ENCODE results near the gene GFY.
A peak's percentile ranks its signal among the peaks of the same experiment; 100 is the strongest.
"Not testable (repeated sequence)": the region's sequence is repeated elsewhere in the genome, so short reads cannot be mapped to it uniquely, and the experiment has no call there.

Gene GFY

GRCh38 chr19:49461130-49461529, 35.9 kb downstream of the GFY start:
- H3K27ac ChIP-seq (ENCODE audit: insufficient read depth in 1 of 2, low read depth in 1 of 2, low read length in 2 of 2, poor library complexity in 1 of 2, severe bottlenecking in 2 of 2); H3K4me1 ChIP-seq (ENCODE audit: control extremely low read depth in 1 of 4, control insufficient read depth in 4 of 4, insufficient read depth in 4 of 4, low read length in 3 of 4); DNase-seq; H3K27me3 ChIP-seq (replicated peaks in 2 of 5; ENCODE audit: control insufficient read depth in 4 of 5, insufficient read depth in 5 of 5, low read length in 4 of 5); POLR2A ChIA-PET; H3K9me3 ChIP-seq (ENCODE audit: control extremely low read depth in 1 of 5, control insufficient read depth in 4 of 5, insufficient read depth in 2 of 5, low read depth in 1 of 5, low read length in 4 of 5); H3K4me3 ChIP-seq (ENCODE audit: control insufficient read depth in 1 of 7, extremely low read depth in 1 of 7, insufficient read depth in 4 of 7, low read depth in 2 of 7, low read length in 6 of 7): not testable (repeated sequence)
- CTCF ChIA-PET = interaction anchor here (3.0 kb wide), 1 partner anchor 12 kb away, joined by 9 read pairs; the partner anchor contains the start of gene FLT3LG
- no CpG with 5 or more reads among the region's 1 CpG for WGBS (ENCODE audit: insufficient coverage)
- peaks cover 2 to 54% (median 30%) of the 10 kb centered on the region in 4 experiments for H3K36me3 ChIP-seq (ENCODE audit: control insufficient read depth in 4 of 4, insufficient read depth in 4 of 4, low read length in 3 of 4)

- POLR2A ChIA-PET = no interaction called here
- WGBS (ENCODE audit: insufficient coverage) = 97% methylated on average over 23 of the region's 37 CpGs
- CTCF ChIA-PET = interaction anchor here (3.0 kb wide), 1 partner anchor 11 kb away, joined by 9 read pairs; the partner anchor contains the start of gene FLT3LG
- Histone ChIP-seq H3K36me3 (ENCODE audit: control insufficient read depth in 4 of 4, insufficient read depth in 4 of 4, low read length in 3 of 4) (peaks cover 2 to 54% (median 30%) of the 10 kb centered on the region in 4 experiments), H3K27me3 (replicated peaks in 2 of 5; ENCODE audit: control insufficient read depth in 4 of 5, insufficient read depth in 5 of 5, low read length in 4 of 5) (no peaks in the 10 kb centered on the region), H3K4me1 (ENCODE audit: control extremely low read depth in 1 of 4, control insufficient read depth in 4 of 4, insufficient read depth in 4 of 4, low read length in 3 of 4) (no peaks in the 10 kb centered on the region), H3K4me3 (ENCODE audit: control insufficient read depth in 1 of 7, extremely low read depth in 1 of 7, insufficient read depth in 4 of 7, low read depth in 2 of 7, low read length in 6 of 7) (no peak overlapping the region), H3K27ac (ENCODE audit: insufficient read depth in 1 of 2, low read depth in 1 of 2, low read length in 2 of 2, poor library complexity in 1 of 2, severe bottlenecking in 2 of 2) (no peak overlapping the region), H3K9me3 (ENCODE audit: control extremely low read depth in 1 of 5, control insufficient read depth in 4 of 5, insufficient read depth in 2 of 5, low read depth in 1 of 5, low read length in 4 of 5) (no peaks in the 10 kb centered on the region)
- DNase-seq = no peak
Observed at GRCh38 chr19:49461656-49462055, 36.5 kb downstream of the GFY start.

- 98% methylated on average over 10 of the region's 12 CpGs for WGBS (ENCODE audit: insufficient coverage)
Observed at GRCh38 chr19:49462492-49462891, 37.3 kb downstream of the GFY start.

GRCh38 chr19:49463960-49464740, 39.0 kb downstream of the GFY start:
- no peak overlapping the region for H3K27ac ChIP-seq (ENCODE audit: insufficient read depth in 1 of 2, low read depth in 1 of 2, low read length in 2 of 2, poor library complexity in 1 of 2, severe bottlenecking in 2 of 2)
- peaks cover 2 to 47% (median 28%) of the 10 kb centered on the region in 4 experiments for H3K36me3 ChIP-seq (ENCODE audit: control insufficient read depth in 4 of 4, insufficient read depth in 4 of 4, low read length in 3 of 4)
- WGBS (ENCODE audit: insufficient coverage) = 96% methylated on average over 37 of the region's 39 CpGs
- CTCF ChIA-PET = interaction anchor here (0.8 to 2.5 kb wide), 2 partner anchors 8 to 107 kb away, joined by 3 to 9 read pairs; no protein-coding TSS in a partner anchor
- H3K9me3 ChIP-seq (ENCODE audit: control extremely low read depth in 1 of 5, control insufficient read depth in 4 of 5, insufficient read depth in 2 of 5, low read depth in 1 of 5, low read length in 4 of 5) = no peaks in the 10 kb centered on the region
- peaks cover 0 to 12% (median 11%) of the 10 kb centered on the region in 4 experiments for H3K4me1 ChIP-seq (ENCODE audit: control extremely low read depth in 1 of 4, control insufficient read depth in 4 of 4, insufficient read depth in 4 of 4, low read length in 3 of 4)
- POLR2A ChIA-PET = no interaction called here
- no peak for DNase-seq
- H3K27me3 ChIP-seq (replicated peaks in 2 of 5; ENCODE audit: control insufficient read depth in 4 of 5, insufficient read depth in 5 of 5, low read length in 4 of 5) = no peaks in the 10 kb centered on the region
- H3K4me3 ChIP-seq (ENCODE audit: control insufficient read depth in 1 of 7, extremely low read depth in 1 of 7, insufficient read depth in 4 of 7, low read depth in 2 of 7, low read length in 6 of 7) = no peak overlapping the region

More at GRCh38 chr19:49462492-49462891, 37.3 kb downstream of the GFY start:
- Histone ChIP-seq H3K27me3 (replicated peaks in 2 of 5; ENCODE audit: control insufficient read depth in 4 of 5, insufficient read depth in 5 of 5, low read length in 4 of 5) (no peaks in the 10 kb centered on the region), H3K4me3 (ENCODE audit: control insufficient read depth in 1 of 7, extremely low read depth in 1 of 7, insufficient read depth in 4 of 7, low read depth in 2 of 7, low read length in 6 of 7) (no peak overlapping the region), H3K36me3 (ENCODE audit: control insufficient read depth in 4 of 4, insufficient read depth in 4 of 4, low read length in 3 of 4) (peaks cover 5 to 54% (median 30%) of the 10 kb centered on the region in 4 experiments), H3K4me1 (ENCODE audit: control extremely low read depth in 1 of 4, control insufficient read depth in 4 of 4, insufficient read depth in 4 of 4, low read length in 3 of 4) (no peaks in the 10 kb centered on the region), H3K27ac (ENCODE audit: insufficient read depth in 1 of 2, low read depth in 1 of 2, low read length in 2 of 2, poor library complexity in 1 of 2, severe bottlenecking in 2 of 2) (no peak overlapping the region), H3K9me3 (ENCODE audit: control extremely low read depth in 1 of 5, control insufficient read depth in 4 of 5, insufficient read depth in 2 of 5, low read depth in 1 of 5, low read length in 4 of 5) (no peaks in the 10 kb centered on the region)
- POLR2A ChIA-PET = no interaction called here
- no peak for DNase-seq
- CTCF ChIA-PET = no interaction called here

DNA sequence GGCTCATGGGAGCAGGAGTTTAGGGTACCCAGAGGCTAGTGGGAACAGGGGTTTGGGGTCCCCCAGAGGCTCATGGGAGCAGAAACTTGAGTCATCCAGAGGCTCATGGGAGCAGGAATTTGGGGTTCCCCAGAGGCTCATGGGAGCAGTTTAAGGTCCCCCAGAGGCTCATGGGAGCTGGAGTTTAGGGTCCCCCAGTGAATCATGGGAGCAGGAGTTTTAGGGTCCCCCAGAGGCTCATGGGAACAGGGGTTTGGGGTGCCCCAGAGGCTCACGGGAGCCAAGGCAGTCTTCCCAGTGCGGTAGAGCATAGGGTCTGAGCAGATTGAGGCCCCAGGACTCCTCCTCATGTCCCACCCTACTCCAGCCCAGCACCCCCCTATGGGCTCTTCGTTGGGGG, 40.2 kb downstream of the GFY start:
- 92% methylated on average over 2 of the region's 3 CpGs for WGBS (ENCODE audit: insufficient coverage)
- Histone ChIP-seq H3K27ac (ENCODE audit: insufficient read depth in 1 of 2, low read depth in 1 of 2, low read length in 2 of 2, poor library complexity in 1 of 2, severe bottlenecking in 2 of 2) (no peak overlapping the region), H3K4me1 (ENCODE audit: control extremely low read depth in 1 of 4, control insufficient read depth in 4 of 4, insufficient read depth in 4 of 4, low read length in 3 of 4) (peaks cover 0 to 23% (median 20%) of the 10 kb centered on the region in 4 experiments), H3K9me3 (ENCODE audit: control extremely low read depth in 1 of 5, control insufficient read depth in 4 of 5, insufficient read depth in 2 of 5, low read depth in 1 of 5, low read length in 4 of 5) (no peaks in the 10 kb centered on the region), H3K27me3 (replicated peaks in 2 of 5; ENCODE audit: control insufficient read depth in 4 of 5, insufficient read depth in 5 of 5, low read length in 4 of 5) (no peaks in the 10 kb centered on the region), H3K4me3 (ENCODE audit: control insufficient read depth in 1 of 7, extremely low read depth in 1 of 7, insufficient read depth in 4 of 7, low read depth in 2 of 7, low read length in 6 of 7) (no peak overlapping the region), H3K36me3 (ENCODE audit: control insufficient read depth in 4 of 4, insufficient read depth in 4 of 4, low read length in 3 of 4) (peaks cover 2 to 37% (median 20%) of the 10 kb centered on the region in 4 experiments)
- ChIA-PET CTCF (interaction anchor here (0.7 to 2.5 kb wide), 4 partner anchors 8 to 105 kb away, joined by 3 to 9 read pairs (median 3); partner anchors contain the start of gene FLT3LG), POLR2A (no interaction called here)
- no peak for DNase-seq

DNA sequence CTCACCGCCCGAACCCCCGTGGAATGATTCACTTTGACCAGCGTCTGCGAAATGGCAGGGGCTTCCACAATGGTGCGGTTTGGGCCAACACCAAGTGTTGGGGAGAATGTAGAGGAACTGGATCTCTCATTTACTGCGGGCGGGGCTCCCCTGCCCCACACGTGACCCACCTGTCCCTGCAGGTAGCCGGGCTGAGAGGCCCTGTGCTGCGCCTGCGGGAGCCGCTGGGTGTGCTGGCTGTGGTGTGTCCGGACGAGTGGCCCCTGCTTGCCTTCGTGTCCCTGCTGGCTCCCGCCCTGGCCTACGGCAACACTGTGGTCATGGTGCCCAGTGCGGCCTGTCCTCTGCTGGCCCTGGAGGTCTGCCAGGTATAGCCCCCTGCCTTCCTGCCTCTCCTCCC, 43.0 kb downstream of the GFY start:
- CTCF ChIA-PET = interaction anchor here (0.6 kb wide), 1 partner anchor 206 kb away, joined by 5 read pairs; no protein-coding TSS in a partner anchor
- Histone ChIP-seq H3K27me3 (replicated peaks in 2 of 5; ENCODE audit: control insufficient read depth in 4 of 5, insufficient read depth in 5 of 5, low read length in 4 of 5) (no peaks in the 10 kb centered on the region), H3K27ac (ENCODE audit: insufficient read depth in 1 of 2, low read depth in 1 of 2, low read length in 2 of 2, poor library complexity in 1 of 2, severe bottlenecking in 2 of 2) (peak overlapping the region in 1 of 2 experiments; percentile 61), H3K4me3 (ENCODE audit: control insufficient read depth in 1 of 7, extremely low read depth in 1 of 7, insufficient read depth in 4 of 7, low read depth in 2 of 7, low read length in 6 of 7) (no peak overlapping the region), H3K36me3 (ENCODE audit: control insufficient read depth in 4 of 4, insufficient read depth in 4 of 4, low read length in 3 of 4) (peaks cover 2 to 29% (median 18%) of the 10 kb centered on the region in 4 experiments), H3K4me1 (ENCODE audit: control extremely low read depth in 1 of 4, control insufficient read depth in 4 of 4, insufficient read depth in 4 of 4, low read length in 3 of 4) (peaks cover 4 to 40% (median 39%) of the 10 kb centered on the region in 4 experiments), H3K9me3 (ENCODE audit: control extremely low read depth in 1 of 5, control insufficient read depth in 4 of 5, insufficient read depth in 2 of 5, low read depth in 1 of 5, low read length in 4 of 5) (no peaks in the 10 kb centered on the region)
- DNase-seq = no peak
- WGBS (ENCODE audit: insufficient coverage) = 98% methylated on average over 16 of the region's 19 CpGs
- POLR2A ChIA-PET = no interaction called here

All from common myeloid progenitor, CD34-positive (primary cell).